ENCODE results near the gene ZNF669.
"Not testable (repeated sequence)": the region's sequence is repeated elsewhere in the genome, so short reads cannot be mapped to it uniquely, and the experiment has no call there.

ZNF669 gene

GRCh38 chr1:247120408-247120668 is 16.2 kb upstream of the ZNF669 start:
- not testable (repeated sequence) for H3K36me3 ChIP-seq (ENCODE audit: control insufficient read depth, insufficient read depth, low read length); H3K27me3 ChIP-seq (ENCODE audit: control insufficient read depth, insufficient read depth, low read length); H3K27ac ChIP-seq (ENCODE audit: low read depth, low read length); H3K9me3 ChIP-seq (ENCODE audit: control insufficient read depth, insufficient read depth, low read depth, low read length); H3K4me1 ChIP-seq (ENCODE audit: control insufficient read depth, insufficient read depth, low read length); H3K4me3 ChIP-seq (ENCODE audit: low read depth, low read length); H3K9ac ChIP-seq (ENCODE audit: low read length)

DNA sequence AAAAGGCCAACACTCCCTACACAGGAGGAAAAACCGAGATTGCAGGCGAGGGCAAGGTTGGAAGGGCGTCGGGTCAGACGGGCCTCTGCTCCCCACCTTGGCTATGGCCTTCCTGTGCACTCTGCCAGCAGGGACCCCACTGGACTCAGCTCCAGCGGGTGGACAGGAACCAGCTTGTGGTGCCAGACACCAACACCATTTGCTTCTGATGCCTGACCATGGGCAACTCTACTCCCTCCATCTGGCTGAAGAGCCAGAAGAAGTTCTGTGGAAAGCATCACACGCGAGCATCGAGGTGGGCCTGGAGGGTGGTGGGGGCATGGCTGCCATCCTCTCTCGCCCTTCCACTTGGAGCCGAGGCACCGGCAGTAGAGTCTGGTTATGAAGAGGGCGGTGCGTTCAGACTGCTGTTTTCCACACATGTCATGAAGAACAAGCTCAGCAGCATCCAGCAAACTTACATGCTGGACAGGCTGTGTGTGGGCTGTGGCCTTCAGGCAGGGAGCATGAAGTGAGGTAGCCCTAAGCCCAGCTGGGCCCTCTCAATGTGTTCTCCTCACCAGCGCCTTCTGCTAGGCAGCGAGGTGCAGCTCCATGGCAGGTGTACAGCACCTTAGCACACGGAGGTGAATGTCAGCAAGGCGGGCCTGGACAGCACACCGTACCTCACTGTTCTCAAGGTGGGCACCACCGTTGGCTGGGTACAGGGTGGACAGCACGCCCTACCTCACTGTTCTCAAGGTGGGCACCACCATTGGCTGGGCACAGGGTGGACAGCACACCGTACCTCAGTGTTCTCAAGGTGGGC is 15.6 kb upstream of the ZNF669 start:
- H3K4me1 ChIP-seq (ENCODE audit: control insufficient read depth, insufficient read depth, low read length), result no peaks in the 10 kb centered on the region
- H3K27me3 ChIP-seq (ENCODE audit: control insufficient read depth, insufficient read depth, low read length), result no peaks in the 10 kb centered on the region
- no peak overlapping the region for H3K27ac ChIP-seq (ENCODE audit: low read depth, low read length)
- no peak overlapping the region for H3K9ac ChIP-seq (ENCODE audit: low read length)
- no peaks in the 10 kb centered on the region; the same call in 1 of the 2 replicates for H3K9me3 ChIP-seq (ENCODE audit: control insufficient read depth, insufficient read depth, low read depth, low read length)
- no peaks in the 10 kb centered on the region for H3K36me3 ChIP-seq (ENCODE audit: control insufficient read depth, insufficient read depth, low read length)
- no peak overlapping the region for H3K4me3 ChIP-seq (ENCODE audit: low read depth, low read length)

DNA sequence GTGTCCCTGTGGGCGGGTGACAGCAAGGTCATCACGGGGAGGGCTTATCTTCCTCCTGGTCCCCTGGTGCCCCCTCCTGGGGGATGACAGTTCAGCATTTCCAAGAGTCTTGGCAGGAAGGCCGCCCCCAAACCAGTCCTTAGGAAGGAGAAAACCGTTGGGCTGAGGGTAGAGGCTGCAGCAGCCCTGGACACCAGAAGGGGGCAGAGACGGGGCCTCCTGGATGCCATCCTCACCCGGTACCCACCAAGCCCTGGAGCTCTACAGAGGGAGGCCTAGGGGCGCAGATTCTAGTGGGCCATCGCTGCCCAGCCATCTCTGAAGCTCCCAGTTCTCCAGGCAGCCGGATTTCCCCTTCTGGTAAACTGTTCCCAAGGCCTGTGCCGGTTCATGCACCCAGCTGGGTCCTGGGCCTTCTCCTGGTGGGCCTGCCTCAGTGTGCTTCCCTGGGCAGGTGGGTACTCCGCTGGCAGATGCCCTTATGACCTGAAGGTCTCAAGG is 14.8 kb upstream of the ZNF669 start:
- Histone ChIP-seq H3K27me3 (ENCODE audit: control insufficient read depth, insufficient read depth, low read length) (no peaks in the 10 kb centered on the region; the same call in 1 of the 2 replicates), H3K4me1 (ENCODE audit: control insufficient read depth, insufficient read depth, low read length) (no peaks in the 10 kb centered on the region), H3K36me3 (ENCODE audit: control insufficient read depth, insufficient read depth, low read length) (no peaks in the 10 kb centered on the region), H3K9ac (ENCODE audit: low read length) (no peak overlapping the region), H3K4me3 (ENCODE audit: low read depth, low read length) (no peak overlapping the region), H3K9me3 (ENCODE audit: control insufficient read depth, insufficient read depth, low read depth, low read length) (no peaks in the 10 kb centered on the region; the same call in 1 of the 2 replicates), H3K27ac (ENCODE audit: low read depth, low read length) (no peak overlapping the region)

GRCh38 chr1:247115545-247115944 is 11.4 kb upstream of the ZNF669 start:
- Histone ChIP-seq H3K36me3 (ENCODE audit: control insufficient read depth, insufficient read depth, low read length) (no peaks in the 10 kb centered on the region), H3K9ac (ENCODE audit: low read length) (no peak overlapping the region), H3K27ac (ENCODE audit: low read depth, low read length) (no peak overlapping the region), H3K27me3 (ENCODE audit: control insufficient read depth, insufficient read depth, low read length) (peaks cover 33% of the 10 kb centered on the region), H3K4me1 (ENCODE audit: control insufficient read depth, insufficient read depth, low read length) (peaks cover 3% of the 10 kb centered on the region; the same call in 1 of the 2 replicates), H3K9me3 (ENCODE audit: control insufficient read depth, insufficient read depth, low read depth, low read length) (no peaks in the 10 kb centered on the region), H3K4me3 (ENCODE audit: low read depth, low read length) (no peak overlapping the region)

GRCh38 chr1:247115141-247115510 is 11.0 kb upstream of the ZNF669 start:
- Histone ChIP-seq H3K4me3 (ENCODE audit: low read depth, low read length) (no peak overlapping the region), H3K9me3 (ENCODE audit: control insufficient read depth, insufficient read depth, low read depth, low read length) (no peaks in the 10 kb centered on the region), H3K4me1 (ENCODE audit: control insufficient read depth, insufficient read depth, low read length) (peaks cover 3% of the 10 kb centered on the region; the same call in 1 of the 2 replicates), H3K36me3 (ENCODE audit: control insufficient read depth, insufficient read depth, low read length) (no peaks in the 10 kb centered on the region), H3K27ac (ENCODE audit: low read depth, low read length) (no peak overlapping the region), H3K27me3 (ENCODE audit: control insufficient read depth, insufficient read depth, low read length) (peaks cover 36% of the 10 kb centered on the region), H3K9ac (ENCODE audit: low read length) (no peak overlapping the region)

DNA sequence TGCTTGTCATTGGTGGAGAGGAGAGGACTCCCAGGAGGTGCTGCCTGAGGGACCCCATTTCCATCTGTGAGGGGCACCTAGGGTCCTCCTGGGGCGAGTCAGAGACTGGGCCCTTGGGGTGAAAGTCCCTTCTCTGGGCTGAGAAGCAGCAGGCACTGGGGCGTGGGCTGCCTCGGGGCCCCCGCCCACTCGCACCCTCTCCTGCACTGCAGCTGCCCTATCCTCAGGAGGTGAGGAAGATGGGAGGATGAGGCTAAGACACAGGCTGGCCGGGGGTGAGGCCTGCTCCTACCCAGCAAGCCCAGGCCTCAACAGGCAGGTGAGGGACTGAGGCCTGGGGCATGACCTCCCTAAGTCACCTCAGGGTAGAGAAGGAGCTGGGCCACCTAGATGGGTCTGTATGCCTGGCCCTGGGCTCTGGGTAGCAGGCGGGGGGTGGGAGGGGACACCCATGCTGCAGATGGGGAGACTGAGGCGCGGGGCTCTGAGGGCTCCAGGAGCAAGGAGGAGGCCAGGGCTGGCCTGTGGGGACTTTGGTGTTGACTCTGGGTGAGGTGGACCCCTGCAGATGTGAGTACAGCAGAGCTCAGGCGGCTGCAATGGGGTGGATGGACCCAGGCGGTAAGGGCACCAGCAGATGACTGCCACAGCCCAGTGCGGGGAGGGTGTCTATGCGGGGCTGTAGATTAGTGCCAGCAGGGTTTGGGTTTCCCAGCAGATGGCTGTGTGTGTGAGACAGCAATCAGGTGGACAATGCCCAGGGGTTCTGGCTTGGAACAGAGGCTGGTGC is 10.4 kb upstream of the ZNF669 start:
- H3K36me3 ChIP-seq (ENCODE audit: control insufficient read depth, insufficient read depth, low read length), result no peaks in the 10 kb centered on the region
- H3K9ac ChIP-seq (ENCODE audit: low read length), result no peak overlapping the region
- H3K4me3 ChIP-seq (ENCODE audit: low read depth, low read length), result no peak overlapping the region
- H3K9me3 ChIP-seq (ENCODE audit: control insufficient read depth, insufficient read depth, low read depth, low read length), result no peaks in the 10 kb centered on the region
- H3K4me1 ChIP-seq (ENCODE audit: control insufficient read depth, insufficient read depth, low read length), result peaks cover 3% of the 10 kb centered on the region; the same call in 1 of the 2 replicates
- H3K27ac ChIP-seq (ENCODE audit: low read depth, low read length), result no peak overlapping the region
- H3K27me3 ChIP-seq (ENCODE audit: control insufficient read depth, insufficient read depth, low read length), result peaks cover 41% of the 10 kb centered on the region

- no peak overlapping the region for H3K27ac ChIP-seq (ENCODE audit: low read depth, low read length)
- H3K36me3 ChIP-seq (ENCODE audit: control insufficient read depth, insufficient read depth, low read length), result no peaks in the 10 kb centered on the region
- H3K27me3 ChIP-seq (ENCODE audit: control insufficient read depth, insufficient read depth, low read length), result peaks cover 46% of the 10 kb centered on the region
- H3K4me3 ChIP-seq (ENCODE audit: low read depth, low read length), result no peak overlapping the region
- H3K4me1 ChIP-seq (ENCODE audit: control insufficient read depth, insufficient read depth, low read length), result peaks cover 3% of the 10 kb centered on the region; the same call in 1 of the 2 replicates
- H3K9me3 ChIP-seq (ENCODE audit: control insufficient read depth, insufficient read depth, low read depth, low read length), result no peaks in the 10 kb centered on the region
- H3K9ac ChIP-seq (ENCODE audit: low read length), result no peak overlapping the region
Measured at GRCh38 chr1:247113733-247114271, 9.6 kb upstream of the ZNF669 start.

DNA sequence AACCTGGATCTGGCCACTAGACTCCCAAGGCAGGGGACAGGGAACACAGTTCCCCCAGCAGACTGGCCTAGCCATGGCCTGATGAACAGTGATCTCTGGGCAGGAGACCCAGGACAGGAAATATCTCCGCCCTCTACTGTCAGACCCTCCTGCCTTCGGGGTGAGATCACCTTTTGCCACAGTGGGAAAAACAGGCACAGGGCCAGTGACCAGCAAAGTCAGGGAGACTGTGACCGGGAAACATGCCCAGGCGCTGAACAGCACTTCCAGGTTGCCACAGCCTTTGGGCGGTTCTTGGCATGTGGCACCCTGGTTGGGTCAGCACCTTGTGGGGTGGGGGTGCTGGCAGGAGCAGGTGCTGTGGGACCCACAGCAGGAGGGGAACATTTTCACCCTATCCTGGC is 8.9 kb upstream of the ZNF669 start:
- Histone ChIP-seq H3K4me1 (ENCODE audit: control insufficient read depth, insufficient read depth, low read length) (peaks cover 3% of the 10 kb centered on the region; the same call in 1 of the 2 replicates), H3K36me3 (ENCODE audit: control insufficient read depth, insufficient read depth, low read length) (no peaks in the 10 kb centered on the region), H3K9ac (ENCODE audit: low read length) (no peak overlapping the region), H3K4me3 (ENCODE audit: low read depth, low read length) (no peak overlapping the region), H3K9me3 (ENCODE audit: control insufficient read depth, insufficient read depth, low read depth, low read length) (no peaks in the 10 kb centered on the region), H3K27ac (ENCODE audit: low read depth, low read length) (no peak overlapping the region), H3K27me3 (ENCODE audit: control insufficient read depth, insufficient read depth, low read length) (peaks cover 49% of the 10 kb centered on the region)

- Histone ChIP-seq H3K9ac (ENCODE audit: low read length) (no peak overlapping the region), H3K4me3 (ENCODE audit: low read depth, low read length) (peak overlapping the region; percentile 95), H3K4me1 (ENCODE audit: control insufficient read depth, insufficient read depth, low read length) (peaks cover 3% of the 10 kb centered on the region; the same call in 1 of the 2 replicates), H3K27me3 (ENCODE audit: control insufficient read depth, insufficient read depth, low read length) (peaks cover 52% of the 10 kb centered on the region), H3K36me3 (ENCODE audit: control insufficient read depth, insufficient read depth, low read length) (no peaks in the 10 kb centered on the region), H3K9me3 (ENCODE audit: control insufficient read depth, insufficient read depth, low read depth, low read length) (no peaks in the 10 kb centered on the region), H3K27ac (ENCODE audit: low read depth, low read length) (no peak overlapping the region)
Measured at GRCh38 chr1:247112479-247112781, 8.3 kb upstream of the ZNF669 start.

DNA sequence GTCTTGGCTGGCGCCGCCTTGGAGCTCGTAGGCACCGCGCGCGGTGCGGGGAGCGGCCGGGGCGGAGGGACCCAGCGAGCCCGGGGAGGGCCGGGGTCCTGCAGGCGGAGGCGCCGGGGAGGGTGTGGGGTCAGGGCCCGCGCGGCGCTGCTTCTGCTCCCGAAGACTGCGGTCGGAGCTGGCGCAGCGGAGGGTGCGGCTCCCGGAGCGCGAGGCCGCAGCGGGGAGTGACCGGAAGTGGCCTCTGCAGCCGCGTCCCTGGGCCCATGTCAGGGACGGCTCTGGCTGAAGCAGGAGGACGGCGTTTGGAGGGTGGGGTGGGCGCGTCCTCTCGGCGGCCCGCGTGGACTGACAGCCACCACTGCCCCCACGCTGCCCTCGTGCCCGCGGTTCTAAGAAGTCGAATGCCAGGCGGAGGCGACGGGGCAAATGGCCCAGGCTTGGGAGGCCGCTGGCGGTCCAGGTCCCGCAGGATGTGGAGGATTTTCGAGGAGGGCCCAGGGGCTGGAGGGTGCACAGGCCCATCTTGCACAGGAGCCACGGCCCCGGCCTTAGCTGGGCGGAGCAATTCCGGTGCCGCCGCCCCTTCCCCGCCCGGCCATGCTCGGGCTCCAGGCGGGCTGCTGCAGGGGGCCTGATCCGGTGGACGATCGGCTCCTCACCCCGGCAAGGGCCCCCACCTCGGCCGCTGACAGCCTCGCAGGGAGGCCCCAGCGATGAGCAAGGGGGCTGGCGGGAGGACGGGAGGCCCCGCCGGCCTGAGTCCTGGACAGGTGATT is 7.7 kb upstream of the ZNF669 start:
- H3K9me3 ChIP-seq (ENCODE audit: control insufficient read depth, insufficient read depth, low read depth, low read length), result no peaks in the 10 kb centered on the region
- peaks cover 54% of the 10 kb centered on the region for H3K27me3 ChIP-seq (ENCODE audit: control insufficient read depth, insufficient read depth, low read length)
- H3K27ac ChIP-seq (ENCODE audit: low read depth, low read length), result no peak overlapping the region
- no peaks in the 10 kb centered on the region for H3K36me3 ChIP-seq (ENCODE audit: control insufficient read depth, insufficient read depth, low read length)
- peaks cover 3% of the 10 kb centered on the region; the same call in 1 of the 2 replicates for H3K4me1 ChIP-seq (ENCODE audit: control insufficient read depth, insufficient read depth, low read length)
- H3K4me3 ChIP-seq (ENCODE audit: low read depth, low read length), result peak overlapping the region; percentile 95
- H3K9ac ChIP-seq (ENCODE audit: low read length), result peak overlapping the region; percentile 72

Measured in HUES6 (cell line).